Measurements from ENCODE around the gene LRP3. TPM values are rescaled to one million over a fixed set of nuclear protein-coding genes. Genes with fewer than 3 reads are reported as not detected.

LRP3 gene
- total RNA-seq, 2 donors from 2014 or later = 0.82 TPM; not detected in 1

GRCh38 chr19:33248954-33249613, 55.0 kb downstream of the LRP3 start:
- peak in 1 of 2 donors; percentile 62 for ATAC-seq
- Mint-ChIP-seq H3K27ac (no peak overlapping the region), H3K9me3 (peaks cover 0 to 6% of the 10 kb centered on the region in 2 donors), H3K36me3 (peaks cover 0 to 5% of the 10 kb centered on the region in 2 donors)
- DNase-seq (ENCODE audit: low spot score in 2 of 2) = no peak

GRCh38 chr19:33249740-33250366, 55.7 kb downstream of the LRP3 start:
- H3K9me3 Mint-ChIP-seq = peaks cover 0 to 3% of the 10 kb centered on the region in 2 donors
- no peak for ATAC-seq
- H3K27ac Mint-ChIP-seq = no peak overlapping the region
- H3K36me3 Mint-ChIP-seq = peaks cover 0 to 5% of the 10 kb centered on the region in 2 donors
- DNase-seq (ENCODE audit: low spot score in 2 of 2) = no peak

- H3K36me3 Mint-ChIP-seq = peaks cover 0 to 2% of the 10 kb centered on the region in 2 donors
- DNase-seq (ENCODE audit: low spot score in 2 of 2) = no peak
- no peak for ATAC-seq
- H3K27ac Mint-ChIP-seq = no peak overlapping the region
- H3K9me3 Mint-ChIP-seq = no peaks in the 10 kb centered on the region
Measured at GRCh38 chr19:33250500-33250899, 56.4 kb downstream of the LRP3 start.

GRCh38 chr19:33251076-33251475, 56.9 kb downstream of the LRP3 start:
- no peaks in the 10 kb centered on the region for H3K36me3 Mint-ChIP-seq
- no peak overlapping the region for H3K27ac Mint-ChIP-seq
- H3K9me3 Mint-ChIP-seq = no peaks in the 10 kb centered on the region
- no peak for DNase-seq (ENCODE audit: low spot score in 2 of 2)
- no peak for ATAC-seq

- Mint-ChIP-seq H3K27ac (no peak overlapping the region), H3K36me3 (no peaks in the 10 kb centered on the region), H3K9me3 (no peaks in the 10 kb centered on the region)
- ATAC-seq (no peak), DNase-seq (ENCODE audit: low spot score in 2 of 2) (no peak)
Measured at GRCh38 chr19:33251526-33252090, 57.5 kb downstream of the LRP3 start.

- DNase-seq (ENCODE audit: low spot score in 2 of 2) = no peak
- Mint-ChIP-seq H3K36me3 (no peaks in the 10 kb centered on the region), H3K27ac (no peak overlapping the region), H3K9me3 (no peaks in the 10 kb centered on the region)
- no peak for ATAC-seq
Measured at GRCh38 chr19:33252418-33252962, 58.4 kb downstream of the LRP3 start.

- H3K27ac Mint-ChIP-seq = no peak overlapping the region
- DNase-seq (ENCODE audit: low spot score in 2 of 2) (no peak), ATAC-seq (no peak)
- H3K9me3 Mint-ChIP-seq = no peaks in the 10 kb centered on the region
- H3K36me3 Mint-ChIP-seq = no peaks in the 10 kb centered on the region
Measured at GRCh38 chr19:33252971-33253370, 58.8 kb downstream of the LRP3 start.

- no peak for DNase-seq (ENCODE audit: low spot score in 2 of 2)
- Mint-ChIP-seq H3K27ac (no peak overlapping the region), H3K36me3 (peaks cover 0 to under 1% of the 10 kb centered on the region in 2 donors), H3K9me3 (no peaks in the 10 kb centered on the region)
- no peak for ATAC-seq
Measured at GRCh38 chr19:33254245-33254824, 60.2 kb downstream of the LRP3 start.

- no peaks in the 10 kb centered on the region for H3K9me3 Mint-ChIP-seq
- peaks cover 0 to 6% of the 10 kb centered on the region in 2 donors for H3K36me3 Mint-ChIP-seq
- H3K27ac Mint-ChIP-seq = no peak overlapping the region
- ATAC-seq = no peak
- no peak for DNase-seq (ENCODE audit: low spot score in 2 of 2)
Measured at GRCh38 chr19:33255781-33256180, 61.7 kb downstream of the LRP3 start.

GRCh38 chr19:33256261-33256660, 62.1 kb downstream of the LRP3 start:
- no peaks in the 10 kb centered on the region for H3K9me3 Mint-ChIP-seq
- ATAC-seq (no peak), DNase-seq (ENCODE audit: low spot score in 2 of 2) (no peak)
- no peak overlapping the region for H3K27ac Mint-ChIP-seq
- H3K36me3 Mint-ChIP-seq = peaks cover 0 to 6% of the 10 kb centered on the region in 2 donors

- Mint-ChIP-seq H3K9me3 (no peaks in the 10 kb centered on the region), H3K27ac (no peak overlapping the region), H3K36me3 (peaks cover 0 to 6% of the 10 kb centered on the region in 2 donors)
- ATAC-seq (no peak), DNase-seq (ENCODE audit: low spot score in 2 of 2) (no peak)
Measured at GRCh38 chr19:33257828-33258227, 63.7 kb downstream of the LRP3 start.

Other genes with a start within 250 kb of the LRP3 start
- 10 to 100 TPM; 15.3 to 21.3 TPM for gene CEP89, start 222.4 kb upstream of the LRP3 start, total RNA-seq
- 10 to 100 TPM in 1 of 2 donors, 1 to 10 TPM in 1; 9.8 to 13.3 TPM for gene FAAP24, start 222.1 kb upstream of the LRP3 start, total RNA-seq
- gene RHPN2, start 129.4 kb upstream of the LRP3 start, total RNA-seq = 1 to 10 TPM; 2.0 to 4.7 TPM
- 10 to 100 TPM; 12.9 to 15.6 TPM for gene GPATCH1, start 113.1 kb upstream of the LRP3 start, total RNA-seq
- not detected for gene WDR88, start 62.2 kb upstream of the LRP3 start, total RNA-seq
- gene SLC7A10, start 31.5 kb downstream of the LRP3 start, total RNA-seq = not detected
- gene CEBPA, start 108.2 kb downstream of the LRP3 start, total RNA-seq = under 1 TPM in 1 of 2 donors, not detected in 1; 0.49 TPM
- 10 to 100 TPM; 20.3 to 28.8 TPM for gene CEBPG, start 179.4 kb downstream of the LRP3 start, total RNA-seq